OCI-LY3 (cell line): ENCODE measurements around the gene ZNF511.

ENCODE experiments used
- H2AFZ ChIP-seq: fragments of 200-600, 300-600 bp; shearing (Covaris generic); 2 replicates; pipeline ENCODE4 v1.6.0; 2014; ENCODE audit warnings: antibody characterized with exemption, low read depth, low read length
- H3K27ac ChIP-seq: fragments of 200-600, 300-600 bp; sonication (generic); 2 replicates; pipeline ENCODE4 v1.5.1; 2014; ENCODE audit warnings: mild to moderate bottlenecking, low read length, moderate library complexity, mixed read lengths
- H3K27me3 ChIP-seq: fragments of 200-600, 300-600 bp; sonication (generic); 2 replicates; pipeline ENCODE4 v1.6.1; 2014; ENCODE audit warnings: low read depth, low read length, mixed read lengths
- H3K36me3 ChIP-seq: fragments of 200-600, 300-600 bp; sonication (generic); replicated peaks from 2 replicates; pipeline ENCODE3; 2014; ENCODE audit warnings: low read depth, low read length, mixed read lengths
- H3K4me1 ChIP-seq: fragments of 300-600, 200-600 bp; sonication (generic); 2 replicates; pipeline ENCODE4 v1.6.1; 2014; ENCODE audit warnings: low read length, mixed read lengths
- H3K4me2 ChIP-seq: fragments of 200-600, 300-600 bp; sonication (generic); 2 replicates; pipeline ENCODE4 v1.6.1; 2014; ENCODE audit warnings: low read length, mixed read lengths
- H3K4me3 ChIP-seq: fragments of 300-600, 200-600 bp; sonication (generic); 2 replicates; pipeline ENCODE4 v1.5.1; 2014; ENCODE audit warnings: antibody characterized with exemption, mild to moderate bottlenecking, low read length, moderate library complexity
- H3K79me2 ChIP-seq: fragments of 300-600, 200-600 bp; shearing (Covaris generic); 2 replicates; pipeline ENCODE4 v1.6.1; 2014; ENCODE audit warnings: mild to moderate bottlenecking, low read length, mixed read lengths
- H3K9ac ChIP-seq: fragments of 300-600, 200-600 bp; shearing (Covaris generic); 2 replicates; pipeline ENCODE4 v1.6.0; 2014; ENCODE audit warnings: mild to moderate bottlenecking, low read length, moderate library complexity
- H3K9me3 ChIP-seq: fragments of 200-600, 300-600 bp; shearing (Covaris generic); 2 replicates; pipeline ENCODE4 v1.6.1; 2014; ENCODE audit warnings: low read length, mixed read lengths; ENCODE audit not compliant: insufficient read depth
- H4K20me1 ChIP-seq: fragments of 200-600, 300-600 bp; sonication (generic); 2 replicates; pipeline ENCODE4 v1.6.1; 2016; ENCODE audit warnings: low read length, mixed read lengths; ENCODE audit not compliant: insufficient read depth
- CTCF ChIP-seq: fragments of 200-600, 300-600 bp; sonication (generic); IDR thresholded peaks from 2 replicates; pipeline ENCODE4 v1.5.1; 2014; ENCODE audit warnings: antibody characterized with exemption, low read length, low read depth
- EZH2phosphoT487 ChIP-seq: fragments of 200-600 bp; shearing (Covaris generic); IDR thresholded peaks from 2 replicates; pipeline ENCODE4 v1.6.1; 2018; ENCODE audit warnings: antibody characterized with exemption, mixed run types, low read depth

ZNF511 gene

GRCh38 chr10:133324198-133324792 lies 15.6 kb downstream of the ZNF511 start:
- Histone ChIP-seq H3K79me2 (no peaks in the 10 kb centered on the region), H3K27ac (no peak overlapping the region), H2AFZ (no peak overlapping the region), H4K20me1 (no peaks in the 10 kb centered on the region), H3K36me3 (no peaks in the 10 kb centered on the region), H3K4me3 (no peak overlapping the region), H3K4me1 (no peaks in the 10 kb centered on the region), H3K4me2 (no peak overlapping the region), H3K9ac (no peak overlapping the region), H3K27me3 (no peaks in the 10 kb centered on the region), H3K9me3 (no peaks in the 10 kb centered on the region)
- TF ChIP-seq CTCF (no peak), EZH2phosphoT487 (no peak)

GRCh38 chr10:133324857-133325260 lies 16.1 kb downstream of the ZNF511 start:
- no peaks in the 10 kb centered on the region for H4K20me1 ChIP-seq
- peak overlapping the region; percentile 22; the same call in 1 of the 2 replicates for H3K4me2 ChIP-seq
- H3K4me1 ChIP-seq = no peaks in the 10 kb centered on the region
- H3K27me3 ChIP-seq = peaks cover 3% of the 10 kb centered on the region; the same call in 1 of the 2 replicates
- H3K79me2 ChIP-seq = no peaks in the 10 kb centered on the region
- TF ChIP-seq EZH2phosphoT487 (no peak), CTCF (no peak)
- H3K9me3 ChIP-seq = no peaks in the 10 kb centered on the region
- no peak overlapping the region for H3K9ac ChIP-seq
- H2AFZ ChIP-seq = no peak overlapping the region
- H3K27ac ChIP-seq = no peak overlapping the region
- H3K36me3 ChIP-seq = no peaks in the 10 kb centered on the region
- H3K4me3 ChIP-seq = no peak overlapping the region

- H3K79me2 ChIP-seq = no peaks in the 10 kb centered on the region
- no peak for TF ChIP-seq EZH2phosphoT487
- TF ChIP-seq CTCF = no peak
- no peak overlapping the region for H3K4me2 ChIP-seq
- no peaks in the 10 kb centered on the region for H3K9me3 ChIP-seq
- no peak overlapping the region for H2AFZ ChIP-seq
- H3K36me3 ChIP-seq = no peaks in the 10 kb centered on the region
- H3K27me3 ChIP-seq = peaks cover 3% of the 10 kb centered on the region; the same call in 1 of the 2 replicates
- no peaks in the 10 kb centered on the region for H4K20me1 ChIP-seq
- H3K4me1 ChIP-seq = no peaks in the 10 kb centered on the region
- no peak overlapping the region for H3K9ac ChIP-seq
- H3K4me3 ChIP-seq = no peak overlapping the region
- no peak overlapping the region for H3K27ac ChIP-seq
Measured at GRCh38 chr10:133325440-133326222, 16.9 kb downstream of the ZNF511 start.

GRCh38 chr10:133326223-133326551 lies 17.5 kb downstream of the ZNF511 start:
- no peak overlapping the region for H3K4me2 ChIP-seq
- H3K9ac ChIP-seq = no peak overlapping the region
- peaks cover 8% of the 10 kb centered on the region for H3K27me3 ChIP-seq

More at GRCh38 chr10:133326223-133326551, 17.5 kb downstream of the ZNF511 start:
- no peak overlapping the region for H2AFZ ChIP-seq
- no peaks in the 10 kb centered on the region for H3K9me3 ChIP-seq
- H3K36me3 ChIP-seq = no peaks in the 10 kb centered on the region
- H4K20me1 ChIP-seq = no peaks in the 10 kb centered on the region
- no peak overlapping the region for H3K4me3 ChIP-seq
- no peak for TF ChIP-seq CTCF
- no peak for TF ChIP-seq EZH2phosphoT487
- H3K4me1 ChIP-seq = no peaks in the 10 kb centered on the region
- no peaks in the 10 kb centered on the region for H3K79me2 ChIP-seq
- H3K27ac ChIP-seq = no peak overlapping the region
